Stimulated activated CD8-positive, alpha-beta memory T cell treated with anti-CD3 and anti-CD28 coated beads, Interleukin-4, amount 100 ng/mL, for 4 hours (primary cell): Measurements from ENCODE around the gene CASK.
"Not testable (repeated sequence)": the region's sequence is repeated elsewhere in the genome, so short reads cannot be mapped to it uniquely, and the experiment has no call there.

ENCODE experiments used
- DNase-seq, 2 donors: peaks; one replicate each; pipeline ENCODE4 v3.0.0-alpha.2; 2020; ENCODE audit warnings: low read depth in 2 of 2, low spot score in 1 of 2

The CASK gene

DNA sequence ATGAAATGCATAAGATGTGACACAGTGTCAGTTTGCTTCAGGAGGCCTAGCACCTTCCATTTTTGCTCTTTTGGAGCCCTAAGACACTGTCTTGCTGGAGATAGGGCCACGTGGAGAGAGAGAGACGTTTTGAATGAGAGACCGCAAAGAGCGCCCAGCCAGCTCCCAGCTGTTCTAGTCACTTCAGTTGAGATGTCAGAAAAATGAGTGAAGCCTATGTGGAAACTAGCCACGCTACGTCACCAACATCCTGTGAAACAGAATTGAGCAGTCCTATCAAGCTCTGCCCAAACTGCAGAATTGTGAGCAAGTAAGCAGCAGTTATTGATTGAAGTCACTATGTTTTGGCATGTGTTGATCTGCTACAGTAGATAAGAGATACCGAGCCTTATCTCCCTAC lies 186.3 kb downstream of the CASK start:
- DNase-seq, result peak in 1 of 2 donors; percentile 4

DNA sequence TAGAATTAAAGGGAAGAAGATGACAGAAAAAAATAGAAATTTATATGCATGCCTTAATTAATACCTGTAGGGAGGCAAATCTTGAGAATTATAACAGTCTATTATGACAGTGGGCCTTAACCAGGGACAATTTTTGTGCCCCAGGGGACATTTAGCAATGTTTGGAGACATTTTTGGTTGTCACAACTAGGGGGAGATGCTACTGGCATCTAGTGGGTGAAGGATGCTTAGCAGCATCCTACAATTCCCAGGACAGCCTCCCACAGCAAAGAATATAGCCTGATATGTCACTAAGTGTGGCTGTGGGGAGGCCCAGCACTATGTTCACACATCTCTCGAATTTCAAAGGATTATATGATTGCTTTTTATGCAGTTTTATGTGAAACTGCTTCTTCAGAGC lies 188.8 kb downstream of the CASK start:
- no peak for DNase-seq

DNA sequence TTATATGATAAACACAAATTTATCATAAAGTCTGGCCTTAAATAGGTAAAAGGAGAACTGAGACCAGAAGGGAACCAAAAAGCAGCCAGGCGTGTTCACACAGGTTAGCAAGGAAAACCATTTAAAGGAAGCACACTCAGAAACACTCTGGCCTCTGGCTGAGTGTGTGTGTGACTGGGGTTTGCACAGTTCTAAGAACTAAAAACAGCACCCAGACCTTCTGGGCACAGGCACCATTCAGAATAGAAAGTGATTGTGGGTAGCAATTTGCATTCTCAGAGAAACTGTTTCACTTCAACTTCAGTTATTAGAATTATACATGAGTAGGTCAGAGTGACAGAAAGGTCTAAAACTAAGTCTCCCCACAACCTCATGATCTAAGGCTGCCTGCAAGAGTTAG lies 189.4 kb downstream of the CASK start:
- no peak for DNase-seq

DNA sequence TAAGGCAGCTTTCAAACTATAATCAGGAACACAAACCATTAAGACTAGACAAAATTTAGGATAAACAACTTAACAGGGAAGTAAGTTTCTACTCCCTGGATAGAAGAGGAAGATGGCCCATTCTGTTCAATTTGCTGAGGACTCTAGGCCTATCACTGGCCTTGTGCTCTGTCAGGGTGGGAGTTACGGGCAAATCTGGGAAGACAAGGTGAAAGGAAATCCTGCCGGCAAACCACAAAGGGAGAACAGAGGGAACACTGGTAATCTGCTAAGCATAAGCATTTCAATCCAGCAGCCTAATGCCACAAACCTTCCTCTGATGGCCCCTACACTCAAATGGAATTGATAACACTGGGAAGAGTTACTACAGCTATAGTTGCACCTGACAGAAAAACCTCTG lies 191.1 kb downstream of the CASK start:
- no peak for DNase-seq

DNA sequence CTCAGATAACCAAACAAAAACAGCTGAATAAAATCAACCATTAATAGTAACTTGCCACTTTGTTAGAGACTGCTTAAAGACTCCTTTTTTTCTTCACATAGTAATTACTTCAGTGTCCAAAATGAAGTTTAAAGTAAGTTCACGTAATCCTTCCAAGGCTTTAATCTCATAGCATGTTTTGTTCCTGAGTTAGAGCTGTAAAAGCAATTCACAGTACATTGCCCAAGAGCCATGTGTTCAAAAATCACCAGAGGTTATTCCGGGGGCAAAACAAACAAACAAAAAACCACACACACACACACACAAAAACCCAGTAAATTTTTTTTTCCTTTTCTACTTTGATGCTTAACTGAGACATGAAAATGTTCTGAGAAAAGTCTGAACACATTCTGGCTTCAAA lies 193.3 kb downstream of the CASK start:
- DNase-seq, result no peak

DNA sequence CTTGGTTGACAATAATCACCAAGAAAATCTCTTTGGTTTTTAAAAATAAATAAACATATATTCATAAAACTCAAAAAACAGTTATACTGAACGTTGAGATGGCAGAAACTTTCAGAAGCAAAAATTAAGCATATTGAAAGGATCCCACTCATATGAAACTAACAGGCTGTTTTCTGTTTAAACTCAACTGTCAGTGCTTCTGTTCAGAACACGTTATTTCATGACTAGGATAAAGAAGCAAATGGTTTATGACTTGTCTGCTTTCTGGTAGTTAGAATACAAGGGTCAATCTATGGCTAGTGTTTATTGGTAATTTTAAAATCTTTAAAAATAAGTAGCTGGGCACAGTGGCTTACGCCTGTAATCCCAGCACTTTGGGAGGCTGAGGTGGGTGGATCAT lies 195.2 kb downstream of the CASK start:
- no peak for DNase-seq

DNA sequence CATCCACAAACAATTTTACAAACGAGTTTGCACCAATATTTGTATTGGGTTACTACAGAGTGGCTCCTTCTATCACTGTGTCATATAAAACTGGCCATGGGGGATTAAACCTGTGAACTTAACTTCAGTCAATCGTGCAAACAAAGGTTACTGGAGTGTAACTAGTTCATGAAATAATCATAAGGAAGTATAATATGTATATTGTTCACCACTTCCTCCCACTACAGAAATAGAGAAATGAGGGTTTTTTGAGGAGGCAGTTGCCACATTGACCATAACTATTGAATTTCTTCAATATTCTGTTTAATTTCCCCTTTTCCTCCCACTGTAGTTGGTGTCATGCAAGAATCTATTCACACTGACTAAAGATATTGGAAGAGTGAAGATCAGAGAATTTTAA lies 199.5 kb downstream of the CASK start, which contains the start of gene GPR82:
Gene GPR82 (plus strand): TSS at position 356 of the 400 bp plus-strand sequence. CDS start 2,846 bp downstream, outside the sequence.
- no peak for DNase-seq

DNA sequence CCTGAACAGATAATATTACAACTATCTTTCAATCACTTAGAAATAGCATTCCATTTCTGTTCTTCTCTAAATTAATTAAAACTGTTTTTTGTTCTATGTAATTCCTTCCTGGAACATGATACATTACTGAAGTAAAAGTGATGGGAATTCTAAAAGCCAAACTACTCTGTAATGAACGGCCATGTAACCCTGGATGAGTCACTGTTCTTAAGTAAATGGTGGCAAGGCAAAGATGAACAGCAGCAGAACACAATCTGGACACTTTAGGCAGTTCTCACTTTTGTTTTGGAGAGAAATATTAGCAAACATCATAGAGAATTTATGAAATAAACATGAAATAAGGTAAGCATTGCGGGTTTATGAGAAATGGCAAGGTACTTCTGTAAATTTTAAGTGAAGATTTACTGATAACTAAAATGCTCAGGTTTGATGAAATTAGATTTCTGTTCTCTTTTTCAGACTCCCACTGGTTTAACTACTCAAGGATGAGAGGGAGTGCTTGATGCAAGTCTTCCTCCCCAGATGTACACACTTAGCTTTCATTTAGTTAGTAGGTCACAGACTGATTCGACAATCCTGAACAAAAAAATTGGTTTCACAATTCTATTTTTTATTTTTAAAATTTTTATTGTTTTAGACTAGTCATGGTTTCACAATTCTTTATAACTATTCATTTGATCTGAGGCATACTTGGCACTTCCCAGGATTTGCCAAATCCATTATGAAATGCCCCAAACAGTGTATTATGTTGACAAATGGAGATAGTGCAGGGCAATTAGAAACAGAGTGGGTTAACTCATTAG lies 200.3 kb downstream of the CASK start:
- DNase-seq, result no peak

DNA sequence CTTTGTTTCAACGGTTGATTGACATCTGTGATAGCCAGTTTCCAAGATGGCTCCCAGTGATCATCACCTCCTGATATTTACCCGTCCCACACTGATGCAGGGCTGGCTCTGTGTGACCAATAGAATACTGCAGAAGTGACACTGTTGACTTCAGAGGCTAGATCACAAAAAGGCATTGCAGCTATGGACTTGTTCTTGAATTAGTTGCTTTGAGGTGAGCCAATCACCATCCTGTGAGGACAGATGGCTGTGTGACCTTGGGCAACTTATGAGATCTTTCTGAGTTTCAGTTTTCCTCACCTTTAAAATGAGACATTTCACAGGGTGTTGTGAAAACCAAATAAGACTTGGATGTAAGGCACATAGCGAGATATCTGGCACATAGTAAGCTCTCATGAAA lies 201.1 kb downstream of the CASK start:
- DNase-seq, result no peak

DNA sequence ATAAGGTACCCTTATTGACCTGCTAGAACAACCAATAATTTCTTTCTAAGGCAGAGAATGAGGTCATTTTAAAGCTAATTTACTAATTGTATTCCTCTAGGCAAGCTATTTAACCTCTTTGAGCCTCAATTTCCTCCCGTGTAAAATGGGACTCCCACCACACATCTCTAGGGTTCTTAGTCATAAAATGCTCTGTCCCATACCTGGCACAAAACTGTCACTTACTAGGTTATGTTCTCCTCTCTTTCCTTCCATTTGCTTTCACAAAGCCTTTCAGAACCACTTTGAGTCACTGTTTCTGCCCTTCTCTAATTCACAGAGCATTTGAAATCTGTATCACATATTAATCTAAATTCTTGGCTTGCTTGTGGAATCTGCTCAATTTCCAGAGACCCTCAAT lies 201.8 kb downstream of the CASK start:
- no peak for DNase-seq

DNA sequence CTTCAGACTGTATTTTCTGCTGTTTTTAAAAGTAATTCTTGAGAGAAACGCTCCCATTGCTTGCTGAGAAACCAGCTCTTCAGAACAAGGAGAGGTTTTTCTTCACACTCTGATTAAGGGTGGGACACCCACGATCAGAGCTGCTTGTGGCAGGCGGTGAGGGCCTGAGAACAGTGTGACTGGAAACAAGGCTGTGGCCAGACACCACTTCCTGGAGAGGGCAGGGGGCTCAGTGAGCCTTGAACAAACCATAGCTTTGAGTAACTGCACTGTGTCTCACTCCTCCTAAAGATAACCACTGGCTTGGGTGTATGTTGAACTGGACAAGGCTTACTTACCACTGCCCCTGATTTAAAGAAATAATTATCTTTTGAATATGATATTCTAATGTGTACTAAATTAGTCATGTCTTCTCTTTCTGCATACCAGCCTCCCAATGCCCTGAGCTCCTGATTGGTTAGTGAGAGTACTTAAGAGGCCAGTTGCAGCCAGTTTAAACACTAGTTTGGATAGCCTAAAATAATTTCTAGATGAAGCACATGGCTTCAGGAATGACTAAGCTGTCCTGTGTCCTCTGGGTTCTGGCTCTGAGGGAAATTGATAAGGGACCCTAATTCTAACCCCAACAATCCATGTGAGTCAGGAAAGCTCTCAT lies 203.1 kb downstream of the CASK start:
- DNase-seq, result peak in 1 of 2 donors; percentile 26

DNA sequence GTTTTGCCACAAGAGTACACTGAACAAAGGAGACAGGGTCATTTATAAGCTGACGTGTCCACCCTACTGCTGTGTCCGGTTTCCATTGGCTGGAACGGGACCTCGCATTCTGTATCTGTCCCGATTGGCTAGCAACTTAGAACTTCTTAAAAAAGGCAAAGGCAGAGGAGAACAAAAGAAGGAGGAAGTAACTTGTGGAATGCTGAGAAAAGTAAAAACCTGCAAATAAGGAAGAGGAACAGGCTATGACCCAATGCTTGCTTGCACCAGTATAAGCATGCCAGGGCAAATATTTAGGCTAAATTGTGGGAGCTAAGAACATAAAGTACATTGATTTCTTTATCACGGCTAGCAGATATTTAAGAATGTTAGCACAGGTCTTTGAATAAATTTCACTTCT lies 203.7 kb downstream of the CASK start:
- DNase-seq, result not testable (repeated sequence)

DNA sequence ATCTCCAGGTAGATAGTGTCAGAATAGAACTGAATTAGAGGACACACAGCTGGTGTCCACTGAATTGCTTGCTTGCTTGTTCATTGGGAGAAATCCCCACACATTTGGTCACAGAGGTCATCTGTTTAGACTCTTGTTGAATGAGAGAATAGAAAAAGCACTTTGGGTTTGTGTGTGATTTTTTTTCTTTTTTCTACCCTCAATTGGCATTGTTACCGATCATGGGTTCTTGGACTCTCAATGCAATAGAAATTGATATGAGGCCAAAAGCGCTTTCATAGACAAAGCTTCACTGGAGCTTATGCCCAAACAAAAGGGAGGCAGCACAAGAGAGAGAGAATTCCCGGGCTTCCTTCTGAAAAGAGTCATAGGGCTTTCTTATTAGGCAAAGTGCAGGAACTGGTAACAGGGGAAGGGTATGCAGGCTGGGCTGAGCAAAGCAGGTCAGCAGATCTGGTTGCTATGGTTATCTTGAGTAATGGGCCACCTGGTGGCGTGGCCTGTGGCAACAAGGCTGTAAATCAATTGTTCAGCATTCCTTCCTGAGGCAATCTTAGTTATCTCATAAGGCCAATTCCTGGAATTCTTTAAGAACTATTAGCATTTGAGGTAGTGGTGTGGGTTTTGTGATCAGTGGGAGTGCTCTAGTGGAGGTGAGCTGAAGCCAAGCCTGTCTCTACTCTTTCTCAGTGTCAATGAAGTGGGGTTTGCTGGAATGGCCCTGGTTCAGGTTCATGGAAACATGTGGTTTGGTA lies 204.7 kb downstream of the CASK start:
- no peak for DNase-seq

DNA sequence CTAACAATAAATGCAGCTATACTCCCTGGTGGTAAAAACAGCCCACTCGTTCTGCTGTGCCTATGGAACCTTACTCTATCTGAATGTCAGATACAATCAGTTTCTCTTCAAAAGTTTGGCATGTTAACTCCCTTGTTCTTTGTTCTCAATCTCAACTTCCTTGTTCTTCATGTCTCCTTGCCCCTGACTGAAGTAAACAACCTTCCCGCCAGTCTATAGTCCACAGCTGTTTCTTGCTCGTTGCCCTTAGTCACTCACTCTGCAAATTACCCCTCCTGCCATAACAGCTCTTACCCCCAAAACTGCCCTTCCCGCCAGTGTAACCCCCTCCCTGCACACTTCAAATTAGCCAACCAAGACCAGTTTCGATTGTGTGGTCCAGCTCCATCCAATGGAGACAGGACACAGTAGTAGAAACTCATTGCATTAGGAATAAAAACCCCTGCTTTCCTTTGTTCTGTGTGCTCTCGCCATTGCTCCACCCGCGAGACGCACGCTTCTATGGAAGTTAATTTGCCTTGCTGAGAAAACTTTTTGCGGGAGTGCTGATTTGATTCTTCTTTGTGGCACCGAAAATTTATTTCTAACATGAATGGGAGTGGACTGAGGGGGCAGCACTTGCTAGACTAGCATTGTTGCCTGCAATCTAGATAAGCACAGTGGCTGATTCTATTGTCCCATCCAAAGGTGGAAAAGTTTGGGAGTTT lies 206.4 kb downstream of the CASK start:
- no peak for DNase-seq

DNA sequence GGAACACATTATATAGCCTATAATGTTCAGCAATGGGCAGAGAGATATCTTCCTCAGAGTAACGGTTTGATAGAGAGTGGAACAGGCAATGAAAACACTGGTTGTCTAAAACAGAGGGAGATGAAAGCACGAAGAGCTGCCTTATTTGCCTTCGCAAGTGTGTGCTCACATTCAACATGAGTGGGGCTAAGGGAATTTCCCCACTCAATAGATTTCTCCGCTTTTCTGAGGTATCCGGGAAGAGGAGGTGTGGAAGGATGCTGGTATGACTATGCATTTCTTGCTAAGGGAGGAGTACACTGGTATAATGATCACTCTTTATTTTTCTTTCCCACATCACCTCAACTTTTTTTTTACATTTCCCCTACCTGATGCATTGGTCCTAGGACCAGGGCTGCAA lies 207.1 kb downstream of the CASK start:
- no peak for DNase-seq

DNA sequence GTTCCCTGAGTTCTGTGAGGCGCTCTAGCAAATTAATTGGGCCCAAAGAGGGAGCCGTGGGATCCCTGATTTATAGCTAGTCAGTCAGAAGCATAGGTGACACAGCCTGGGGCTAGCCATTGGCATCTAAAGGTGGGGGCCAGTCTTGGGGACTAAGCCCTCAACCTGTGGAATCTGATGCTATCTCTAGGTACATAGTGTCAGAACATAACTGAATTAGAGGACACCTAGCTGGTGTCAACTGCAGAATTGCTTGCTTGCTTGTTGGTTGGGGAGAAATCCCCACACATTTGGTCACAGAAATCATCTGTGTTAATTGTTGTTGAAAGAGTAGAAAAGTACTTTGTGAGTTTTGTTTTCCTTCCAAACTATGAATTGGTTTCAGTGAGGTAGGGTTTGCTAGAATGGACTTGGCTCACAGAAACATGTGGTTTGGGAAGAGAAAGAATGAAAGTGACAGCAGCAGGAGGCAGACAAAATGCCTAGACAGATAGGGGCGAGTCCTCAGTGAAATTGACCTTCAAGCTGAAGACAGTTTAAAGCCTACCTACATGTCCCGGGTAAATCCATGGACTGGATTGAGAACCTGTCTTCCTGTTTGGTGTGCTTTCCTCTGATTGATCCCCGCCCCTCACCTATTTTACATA lies 212.2 kb downstream of the CASK start:
- DNase-seq, result no peak

DNA sequence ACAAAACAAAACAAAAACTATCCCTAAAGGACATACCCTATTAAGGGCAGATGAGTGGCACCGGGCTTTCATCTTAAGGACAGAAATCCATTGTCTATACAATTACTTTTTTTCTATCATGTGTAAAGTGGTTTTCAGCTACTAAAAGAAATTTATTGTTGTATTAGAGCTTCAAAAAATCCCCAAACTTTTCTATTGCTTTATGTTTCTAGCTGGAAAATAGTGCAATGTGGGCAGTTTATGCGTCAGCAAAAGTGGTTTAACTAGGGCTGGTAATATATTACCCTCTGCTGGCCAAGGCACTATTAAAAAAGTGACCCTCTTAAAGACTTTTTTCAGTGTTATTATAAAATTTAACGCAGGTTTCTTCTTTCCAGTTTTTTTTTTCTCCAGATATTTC lies 214.9 kb downstream of the CASK start:
- no peak for DNase-seq

DNA sequence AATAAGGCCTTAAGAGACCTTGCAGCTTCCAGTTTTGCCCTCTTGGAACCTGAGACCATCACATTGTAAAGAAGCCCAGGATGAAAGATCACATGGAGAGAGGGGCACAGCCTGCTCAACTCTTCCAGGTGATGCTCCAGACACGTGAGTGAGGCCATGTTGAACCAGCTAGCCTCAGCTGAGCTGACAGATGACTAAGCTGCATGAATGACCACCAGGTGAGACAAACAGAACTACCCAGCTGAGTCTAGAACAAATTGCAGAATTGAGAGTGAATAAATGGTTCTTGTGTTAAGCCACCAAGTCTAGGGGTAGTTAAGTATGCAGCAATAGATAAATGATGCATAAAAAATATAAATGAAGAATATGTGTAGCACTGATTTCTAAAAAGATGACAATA lies 216.1 kb downstream of the CASK start:
- no peak for DNase-seq

DNA sequence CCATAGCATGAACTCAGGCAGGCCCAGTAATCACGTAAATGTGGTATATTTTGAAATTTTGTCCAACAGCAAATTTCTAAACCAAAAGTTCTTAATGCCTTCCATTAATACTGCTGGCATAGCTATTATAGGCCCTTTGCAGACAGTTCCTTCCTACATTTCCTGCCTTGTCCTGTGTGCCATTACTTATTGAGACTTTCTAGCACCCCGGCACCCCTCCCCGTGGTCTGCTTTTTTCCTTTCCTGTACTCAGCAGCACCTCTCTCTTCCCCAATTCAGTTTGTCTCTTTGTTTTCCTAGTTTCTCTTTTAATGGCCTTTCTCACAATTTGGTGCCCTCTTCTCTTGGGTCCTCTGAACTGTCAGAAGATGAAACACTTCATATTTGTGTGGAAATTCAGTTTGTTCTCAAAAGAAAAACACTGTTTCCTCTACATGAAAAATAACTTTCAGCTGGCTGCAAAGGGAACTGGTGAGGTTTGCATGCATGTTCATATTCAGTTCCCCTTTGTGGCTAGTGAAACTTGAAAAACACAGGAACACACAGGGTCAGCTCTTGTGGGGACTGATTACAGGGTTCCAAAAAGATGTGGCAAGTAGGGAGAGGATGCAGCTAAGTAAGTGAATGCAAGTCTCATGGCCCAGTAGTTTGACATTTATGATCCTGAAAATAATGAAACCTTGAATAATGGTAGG lies 217.5 kb downstream of the CASK start:
- DNase-seq, result no peak

DNA sequence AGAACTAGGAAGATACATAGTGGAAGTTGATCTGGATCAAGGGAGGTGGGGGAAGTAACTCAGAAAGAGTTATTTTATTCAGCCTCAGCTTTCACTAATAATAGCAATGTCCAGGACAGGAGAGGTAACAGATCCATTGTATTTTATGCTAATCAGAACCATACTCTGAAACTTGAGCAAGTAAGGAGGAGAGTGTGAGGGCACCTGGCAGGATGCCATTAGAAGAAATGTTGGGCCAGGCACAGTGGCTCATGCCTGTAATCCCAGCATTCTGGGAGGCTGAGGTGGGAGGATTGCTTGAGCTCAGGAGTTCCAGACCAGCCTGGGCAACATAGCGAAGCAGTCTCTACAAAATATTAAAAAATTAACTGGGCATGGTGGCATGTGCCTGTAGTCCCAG lies 218.3 kb downstream of the CASK start:
- DNase-seq, result no peak
